ENCODE measurements around the gene PRSS1.

- TF ChIP-seq, protein P1, sequence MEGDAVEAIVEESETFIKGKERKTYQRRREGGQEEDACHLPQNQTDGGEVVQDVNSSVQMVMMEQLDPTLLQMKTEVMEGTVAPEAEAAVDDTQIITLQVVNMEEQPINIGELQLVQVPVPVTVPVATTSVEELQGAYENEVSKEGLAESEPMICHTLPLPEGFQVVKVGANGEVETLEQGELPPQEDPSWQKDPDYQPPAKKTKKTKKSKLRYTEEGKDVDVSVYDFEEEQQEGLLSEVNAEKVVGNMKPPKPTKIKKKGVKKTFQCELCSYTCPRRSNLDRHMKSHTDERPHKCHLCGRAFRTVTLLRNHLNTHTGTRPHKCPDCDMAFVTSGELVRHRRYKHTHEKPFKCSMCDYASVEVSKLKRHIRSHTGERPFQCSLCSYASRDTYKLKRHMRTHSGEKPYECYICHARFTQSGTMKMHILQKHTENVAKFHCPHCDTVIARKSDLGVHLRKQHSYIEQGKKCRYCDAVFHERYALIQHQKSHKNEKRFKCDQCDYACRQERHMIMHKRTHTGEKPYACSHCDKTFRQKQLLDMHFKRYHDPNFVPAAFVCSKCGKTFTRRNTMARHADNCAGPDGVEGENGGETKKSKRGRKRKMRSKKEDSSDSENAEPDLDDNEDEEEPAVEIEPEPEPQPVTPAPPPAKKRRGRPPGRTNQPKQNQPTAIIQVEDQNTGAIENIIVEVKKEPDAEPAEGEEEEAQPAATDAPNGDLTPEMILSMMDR (IDR thresholded peaks at IDR 0.05) = no peak
- no peak for TF ChIP-seq POLR2A (IDR thresholded peaks at IDR 0.05)
These were observed 4.1 kb downstream of the PRSS1 start for GRCh38 chr7:142753366-142753765.

All from uterus (tissue), 2 donors.